Astrocyte (in vitro differentiated cells and primary cell): ENCODE results near the gene PACSIN1.

ENCODE experiments used
- EZH2 ChIP-seq: IDR thresholded peaks from 2 replicates; pipeline ENCODE4 v1.6.1; 2012; ENCODE audit warnings: mild to moderate bottlenecking, low read length, inconsistent platforms; ENCODE audit not compliant: insufficient read depth
- TF ChIP-seq, protein P1 (sequence below): IDR thresholded peaks from 2 replicates; pipeline ENCODE4 v1.5.1; 2011; ENCODE audit warnings: low read depth, mild to moderate bottlenecking, inconsistent platforms, low read length, moderate library complexity; ENCODE audit not compliant: insufficient read depth

DNA sequence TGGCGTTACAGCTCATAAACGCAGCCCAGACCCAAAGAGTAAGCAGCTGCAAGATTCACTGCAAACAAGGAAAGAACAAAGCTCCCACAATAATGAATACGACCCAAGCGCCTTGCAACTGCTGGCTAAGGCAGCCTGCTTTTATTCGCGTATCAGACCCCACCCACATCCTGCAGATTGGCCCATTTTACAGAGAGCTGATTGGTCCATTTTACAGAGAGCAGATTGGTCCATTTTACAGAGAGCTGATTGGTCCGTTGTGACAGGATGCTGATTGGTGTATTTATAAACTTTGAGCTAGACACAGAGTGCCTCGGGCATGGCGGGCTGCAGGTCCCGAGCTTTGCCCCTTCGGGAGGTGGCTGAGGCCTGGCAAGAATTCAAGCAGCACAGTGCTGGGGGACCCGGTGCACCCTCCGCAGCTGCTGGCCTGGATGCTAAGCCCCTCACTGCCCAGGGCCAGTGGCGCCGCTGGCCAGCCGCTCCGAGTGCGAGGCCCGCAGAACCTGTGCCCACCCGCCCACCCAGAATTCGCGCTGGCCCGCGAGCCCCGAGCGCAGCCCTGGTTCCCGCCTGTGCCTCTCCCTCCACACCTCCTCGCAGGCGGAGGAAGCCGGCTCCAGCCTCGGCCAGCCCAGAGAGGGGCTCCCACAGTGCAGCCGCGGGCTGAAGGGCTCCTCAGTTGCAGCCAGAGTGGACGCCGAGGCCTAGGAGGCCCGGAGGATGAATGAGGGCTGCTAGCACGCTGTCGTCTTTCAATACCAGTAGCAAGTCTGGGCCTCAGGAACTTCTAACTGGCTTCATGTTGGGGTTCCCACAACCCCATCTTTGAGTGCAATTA is 28.9 kb upstream of the PACSIN1 start:
- TF ChIP-seq, protein P1, sequence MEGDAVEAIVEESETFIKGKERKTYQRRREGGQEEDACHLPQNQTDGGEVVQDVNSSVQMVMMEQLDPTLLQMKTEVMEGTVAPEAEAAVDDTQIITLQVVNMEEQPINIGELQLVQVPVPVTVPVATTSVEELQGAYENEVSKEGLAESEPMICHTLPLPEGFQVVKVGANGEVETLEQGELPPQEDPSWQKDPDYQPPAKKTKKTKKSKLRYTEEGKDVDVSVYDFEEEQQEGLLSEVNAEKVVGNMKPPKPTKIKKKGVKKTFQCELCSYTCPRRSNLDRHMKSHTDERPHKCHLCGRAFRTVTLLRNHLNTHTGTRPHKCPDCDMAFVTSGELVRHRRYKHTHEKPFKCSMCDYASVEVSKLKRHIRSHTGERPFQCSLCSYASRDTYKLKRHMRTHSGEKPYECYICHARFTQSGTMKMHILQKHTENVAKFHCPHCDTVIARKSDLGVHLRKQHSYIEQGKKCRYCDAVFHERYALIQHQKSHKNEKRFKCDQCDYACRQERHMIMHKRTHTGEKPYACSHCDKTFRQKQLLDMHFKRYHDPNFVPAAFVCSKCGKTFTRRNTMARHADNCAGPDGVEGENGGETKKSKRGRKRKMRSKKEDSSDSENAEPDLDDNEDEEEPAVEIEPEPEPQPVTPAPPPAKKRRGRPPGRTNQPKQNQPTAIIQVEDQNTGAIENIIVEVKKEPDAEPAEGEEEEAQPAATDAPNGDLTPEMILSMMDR: no peak
- no peak for TF ChIP-seq EZH2
